ENCODE measurements around the gene KDM3B.

KDM3B gene

GRCh38 chr5:138444774-138445546 is 92.5 kb downstream of the KDM3B start:
- Histone ChIP-seq H3F3A (ENCODE audit: low read depth) (no peaks in the 10 kb centered on the region), H3K9ac (ENCODE audit: low read depth, low read length, poor library complexity, severe bottlenecking) (no peak overlapping the region), H3K4me3 (ENCODE audit: low read length, poor library complexity, severe bottlenecking) (no peak overlapping the region), H3K36me3 (ENCODE audit: insufficient read depth, low read length) (no peaks in the 10 kb centered on the region), H3K4me1 (ENCODE audit: insufficient read depth, low read length, poor library complexity, severe bottlenecking) (no peaks in the 10 kb centered on the region), H4K20me1 (ENCODE audit: insufficient read depth, low read length, poor library complexity, severe bottlenecking) (no peaks in the 10 kb centered on the region), H3K79me2 (ENCODE audit: insufficient read depth, low read length) (no peaks in the 10 kb centered on the region), H3K4me2 (ENCODE audit: low read depth, low read length, poor library complexity, severe bottlenecking) (no peak overlapping the region), H2AFZ (ENCODE audit: low read length) (no peak overlapping the region), H3K9me2 (replicated peaks; ENCODE audit: low read depth, low read length) (no peaks in the 10 kb centered on the region), H3K9me3 (ENCODE audit: insufficient read depth, low read depth, low read length) (no peaks in the 10 kb centered on the region), H3K27me3 (ENCODE audit: insufficient read depth, low read length, poor library complexity, severe bottlenecking) (no peaks in the 10 kb centered on the region)
- TF ChIP-seq EZH2phosphoT487 (IDR thresholded peaks at IDR 0.05; ENCODE audit: borderline replicate concordance) = no peak
- no peak for TF ChIP-seq CTCF (conservative IDR thresholded peaks at IDR 0.05; ENCODE audit: low read length)

GRCh38 chr5:138445547-138446271 is 93.2 kb downstream of the KDM3B start:
- Histone ChIP-seq H3F3A (ENCODE audit: low read depth) (no peaks in the 10 kb centered on the region), H2AFZ (ENCODE audit: low read length) (no peak overlapping the region), H3K79me2 (ENCODE audit: insufficient read depth, low read length) (no peaks in the 10 kb centered on the region), H3K27me3 (ENCODE audit: insufficient read depth, low read length, poor library complexity, severe bottlenecking) (no peaks in the 10 kb centered on the region), H3K36me3 (ENCODE audit: insufficient read depth, low read length) (no peaks in the 10 kb centered on the region), H3K4me3 (ENCODE audit: low read length, poor library complexity, severe bottlenecking) (no peak overlapping the region), H3K9me2 (replicated peaks; ENCODE audit: low read depth, low read length) (no peaks in the 10 kb centered on the region), H3K4me1 (ENCODE audit: insufficient read depth, low read length, poor library complexity, severe bottlenecking) (peaks cover 3% of the 10 kb centered on the region), H3K9me3 (ENCODE audit: insufficient read depth, low read depth, low read length) (no peaks in the 10 kb centered on the region), H3K4me2 (ENCODE audit: low read depth, low read length, poor library complexity, severe bottlenecking) (no peak overlapping the region), H3K9ac (ENCODE audit: low read depth, low read length, poor library complexity, severe bottlenecking) (no peak overlapping the region), H4K20me1 (ENCODE audit: insufficient read depth, low read length, poor library complexity, severe bottlenecking) (no peaks in the 10 kb centered on the region)
- TF ChIP-seq EZH2phosphoT487 (IDR thresholded peaks at IDR 0.05; ENCODE audit: borderline replicate concordance) (no peak), CTCF (conservative IDR thresholded peaks at IDR 0.05; ENCODE audit: low read length) (no peak)

GRCh38 chr5:138448070-138448469 is 95.6 kb downstream of the KDM3B start:
- Histone ChIP-seq H3K36me3 (ENCODE audit: insufficient read depth, low read length) (no peaks in the 10 kb centered on the region), H2AFZ (ENCODE audit: low read length) (no peak overlapping the region), H3K4me3 (ENCODE audit: low read length, poor library complexity, severe bottlenecking) (no peak overlapping the region), H3K9ac (ENCODE audit: low read depth, low read length, poor library complexity, severe bottlenecking) (no peak overlapping the region), H3K27me3 (ENCODE audit: insufficient read depth, low read length, poor library complexity, severe bottlenecking) (no peaks in the 10 kb centered on the region), H3K79me2 (ENCODE audit: insufficient read depth, low read length) (no peaks in the 10 kb centered on the region), H3F3A (ENCODE audit: low read depth) (no peaks in the 10 kb centered on the region), H4K20me1 (ENCODE audit: insufficient read depth, low read length, poor library complexity, severe bottlenecking) (no peaks in the 10 kb centered on the region), H3K4me2 (ENCODE audit: low read depth, low read length, poor library complexity, severe bottlenecking) (no peak overlapping the region), H3K4me1 (ENCODE audit: insufficient read depth, low read length, poor library complexity, severe bottlenecking) (peaks cover 3% of the 10 kb centered on the region), H3K9me3 (ENCODE audit: insufficient read depth, low read depth, low read length) (no peaks in the 10 kb centered on the region), H3K9me2 (replicated peaks; ENCODE audit: low read depth, low read length) (no peaks in the 10 kb centered on the region)
- no peak for TF ChIP-seq EZH2phosphoT487 (IDR thresholded peaks at IDR 0.05; ENCODE audit: borderline replicate concordance)
- TF ChIP-seq CTCF (conservative IDR thresholded peaks at IDR 0.05; ENCODE audit: low read length) = no peak
